Neural progenitor cell (in vitro differentiated cells): ENCODE measurements around the gene ANXA8.
"Not testable (repeated sequence)": the region's sequence is repeated elsewhere in the genome, so short reads cannot be mapped to it uniquely, and the experiment has no call there.

Source experiments
- CTCF ChIP-seq: fragments of 200-600 bp; sonication (generic); IDR thresholded peaks from 2 replicates; pipeline ENCODE4 v1.5.1; 2017; ENCODE audit warnings: antibody characterized with exemption, mild to moderate bottlenecking
- EZH2 ChIP-seq: fragments of 200-600 bp; sonication (generic); IDR thresholded peaks from 2 replicates; pipeline ENCODE4 v1.6.1; 2017; ENCODE audit warnings: antibody characterized with exemption, mild to moderate bottlenecking, moderate library complexity

GRCh38 chr10:47489630-47490029, 5.7 kb upstream of the ANXA8 start:
- not testable (repeated sequence) for TF ChIP-seq CTCF, EZH2
